AG04449 (cell line): ENCODE data around the gene SLC6A4.

ENCODE experiments used
- CTCF ChIA-PET: fragments of 350-600 bp; formaldehyde crosslinking; extraction: SDS; loops from one replicate; lab custom pipeline; 2021; ENCODE audit warnings: antibody characterized with exemption; lab: Yijun Ruan, JAX
- POLR2A ChIA-PET: fragments of 400-600, 350-600 bp; formaldehyde crosslinking; extraction: SDS; loops from one replicate; lab custom pipeline; 2020; ENCODE audit warnings: antibody characterized with exemption, inconsistent platforms; lab: Yijun Ruan, JAX
- DNase-seq: peaks from one replicate; pipeline ENCODE4 v3.0.0-alpha.2; 2010; ENCODE audit warnings: low read depth, low spot score
- H3K4me3 ChIP-seq: 2 replicates; pipeline ENCODE4 v1.5.1; 2011; ENCODE audit warnings: low read depth, mild to moderate bottlenecking, control low read depth, low read length
- TF ChIP-seq, protein P1 (sequence below): IDR thresholded peaks from one replicate; pipeline ENCODE4 v1.5.1; 2011; ENCODE audit warnings: mild to moderate bottlenecking, moderate library complexity, low read length, control low read depth, inconsistent platforms; ENCODE audit not compliant: insufficient read depth; ENCODE audit errors: missing control alignments

The SLC6A4 gene

DNA sequence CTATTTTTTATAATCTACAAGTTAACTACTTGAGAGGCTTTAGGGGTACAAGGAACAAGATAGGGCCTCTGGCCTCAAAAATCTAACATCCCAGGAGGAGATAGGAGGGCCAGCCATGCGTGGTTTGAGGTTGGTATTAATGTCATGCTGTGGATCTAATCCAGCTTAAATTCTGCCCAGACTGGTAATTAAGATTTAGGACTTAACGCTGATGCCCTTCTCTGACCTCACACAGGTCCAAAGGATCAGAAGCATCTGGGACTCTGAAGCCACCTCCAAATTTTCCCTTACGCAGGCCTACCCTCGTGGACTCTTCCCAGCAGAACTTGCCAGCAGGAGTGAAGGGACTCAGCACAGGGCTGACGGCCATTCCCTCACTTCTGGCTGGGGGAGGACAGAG is 15.1 kb downstream of the SLC6A4 start:
- H3K4me3 ChIP-seq: no peak overlapping the region
- ChIA-PET POLR2A (no interaction called here), CTCF (no interaction called here)
- TF ChIP-seq, protein P1, sequence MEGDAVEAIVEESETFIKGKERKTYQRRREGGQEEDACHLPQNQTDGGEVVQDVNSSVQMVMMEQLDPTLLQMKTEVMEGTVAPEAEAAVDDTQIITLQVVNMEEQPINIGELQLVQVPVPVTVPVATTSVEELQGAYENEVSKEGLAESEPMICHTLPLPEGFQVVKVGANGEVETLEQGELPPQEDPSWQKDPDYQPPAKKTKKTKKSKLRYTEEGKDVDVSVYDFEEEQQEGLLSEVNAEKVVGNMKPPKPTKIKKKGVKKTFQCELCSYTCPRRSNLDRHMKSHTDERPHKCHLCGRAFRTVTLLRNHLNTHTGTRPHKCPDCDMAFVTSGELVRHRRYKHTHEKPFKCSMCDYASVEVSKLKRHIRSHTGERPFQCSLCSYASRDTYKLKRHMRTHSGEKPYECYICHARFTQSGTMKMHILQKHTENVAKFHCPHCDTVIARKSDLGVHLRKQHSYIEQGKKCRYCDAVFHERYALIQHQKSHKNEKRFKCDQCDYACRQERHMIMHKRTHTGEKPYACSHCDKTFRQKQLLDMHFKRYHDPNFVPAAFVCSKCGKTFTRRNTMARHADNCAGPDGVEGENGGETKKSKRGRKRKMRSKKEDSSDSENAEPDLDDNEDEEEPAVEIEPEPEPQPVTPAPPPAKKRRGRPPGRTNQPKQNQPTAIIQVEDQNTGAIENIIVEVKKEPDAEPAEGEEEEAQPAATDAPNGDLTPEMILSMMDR: no peak
- DNase-seq: no peak

DNA sequence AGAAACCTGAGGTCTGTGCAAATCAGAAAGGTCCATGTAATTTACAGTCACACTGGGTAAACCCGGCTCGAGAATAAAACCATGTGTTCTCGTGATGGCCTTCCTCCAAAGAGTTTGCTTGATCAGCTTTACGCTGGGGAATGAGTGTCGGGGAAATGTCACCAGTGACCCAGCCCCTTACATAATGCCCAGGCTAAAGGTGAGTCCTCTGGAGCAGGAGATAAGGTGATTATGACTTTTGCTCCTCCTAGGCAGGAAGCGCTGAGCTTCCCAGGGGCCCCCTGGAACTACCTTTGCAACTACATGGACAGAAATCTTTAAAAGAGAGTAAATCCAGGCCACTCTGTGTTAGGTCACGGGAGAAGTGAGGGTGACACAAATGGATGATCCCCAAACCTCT is 15.7 kb downstream of the SLC6A4 start:
- ChIA-PET POLR2A (no interaction called here), CTCF (no interaction called here)
- no peak overlapping the region for H3K4me3 ChIP-seq
- TF ChIP-seq, protein P1: no peak
- DNase-seq: no peak

DNA sequence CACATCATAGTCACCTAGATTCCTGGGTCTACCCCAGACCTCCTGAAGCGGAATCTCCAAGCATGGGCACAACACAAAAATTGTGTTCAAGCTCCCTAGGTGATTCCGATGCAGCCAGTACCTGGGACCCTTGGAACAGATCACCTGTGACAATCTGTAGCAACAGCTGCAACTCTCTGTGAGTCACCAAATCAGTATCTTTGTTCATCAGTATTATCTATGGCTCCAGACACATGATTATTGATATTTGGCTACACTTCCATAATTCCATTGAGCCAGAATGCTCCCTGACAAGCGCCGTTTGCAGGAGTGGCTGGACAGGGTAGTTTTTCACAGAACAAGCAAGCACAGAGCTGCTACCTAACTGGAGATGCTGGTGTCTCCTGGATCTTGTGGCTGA is 16.2 kb downstream of the SLC6A4 start:
- TF ChIP-seq, protein P1: no peak
- ChIA-PET POLR2A (no interaction called here), CTCF (no interaction called here)
- no peak for DNase-seq
- H3K4me3 ChIP-seq: no peak overlapping the region

DNA sequence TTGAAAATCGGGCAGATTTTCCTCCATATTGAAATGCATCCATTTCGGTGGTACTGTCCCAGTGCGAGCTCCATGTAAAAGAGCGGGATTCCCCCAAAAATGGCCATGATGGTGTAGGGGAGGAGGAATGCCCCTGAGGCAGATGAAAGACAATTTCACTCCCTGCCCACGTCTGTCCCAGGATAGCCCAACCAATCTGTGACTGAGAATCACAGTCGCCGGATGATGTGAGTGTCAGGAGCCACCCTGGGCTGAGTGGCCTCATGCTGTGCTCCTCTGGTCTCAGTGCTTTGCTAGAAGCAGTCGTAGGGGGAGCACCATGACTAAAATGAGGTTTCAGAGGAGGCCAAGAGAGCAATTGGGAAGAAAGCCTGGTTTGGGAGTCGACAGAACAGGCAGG is 16.7 kb downstream of the SLC6A4 start:
- H3K4me3 ChIP-seq: no peak overlapping the region
- DNase-seq: no peak
- TF ChIP-seq, protein P1: no peak
- CTCF ChIA-PET: no interaction called here
- POLR2A ChIA-PET: no interaction called here

DNA sequence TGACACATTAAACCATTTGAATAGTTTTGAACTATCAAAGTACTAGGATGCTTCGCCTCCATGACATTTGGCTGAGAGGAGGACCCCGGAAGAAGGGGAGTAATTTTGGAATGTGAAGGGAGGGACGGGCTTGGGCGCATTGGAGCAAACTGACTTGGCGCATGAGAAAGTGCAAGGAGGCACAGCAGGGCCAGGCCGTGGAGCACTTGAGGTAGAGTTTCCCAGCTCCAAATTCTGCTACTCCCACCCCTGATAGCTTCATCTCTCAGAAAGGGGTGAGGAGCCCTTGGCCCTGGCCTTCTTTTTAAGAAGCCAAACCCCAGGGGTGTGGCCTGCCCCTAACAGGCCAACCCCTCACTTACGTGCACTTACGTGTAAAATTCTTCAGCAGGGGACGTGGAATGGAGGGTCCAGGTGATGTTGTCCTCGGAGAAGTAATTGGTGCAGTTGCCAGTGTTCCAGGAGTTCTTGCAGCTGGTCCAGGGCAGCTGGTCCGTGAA is 17.7 kb downstream of the SLC6A4 start:
- CTCF ChIA-PET: no interaction called here
- POLR2A ChIA-PET: no interaction called here
- TF ChIP-seq, protein P1: no peak
- H3K4me3 ChIP-seq: no peak overlapping the region
- DNase-seq: no peak

DNA sequence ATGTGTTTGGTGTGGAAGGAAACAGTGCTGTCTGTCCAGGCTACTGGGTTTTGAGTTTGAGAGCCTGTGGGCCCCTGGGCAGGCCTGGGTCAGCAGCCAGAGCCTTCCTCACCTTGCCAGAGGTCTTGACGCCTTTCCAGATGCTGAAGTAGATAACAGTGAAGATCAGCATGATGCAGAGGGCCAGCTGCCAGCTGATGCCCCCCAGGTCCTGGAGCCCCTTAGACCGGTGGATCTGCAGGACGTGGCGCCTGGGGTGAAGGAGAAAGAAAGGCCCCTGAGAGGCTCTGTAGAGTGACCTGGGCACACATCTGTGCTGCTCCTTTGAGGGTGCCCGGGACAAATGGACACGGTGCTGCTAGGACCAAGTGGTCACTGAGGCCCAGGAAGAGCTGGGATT is 18.4 kb downstream of the SLC6A4 start:
- CTCF ChIA-PET: no interaction called here
- POLR2A ChIA-PET: no interaction called here
- DNase-seq: no peak
- TF ChIP-seq, protein P1: no peak
- no peak overlapping the region for H3K4me3 ChIP-seq

DNA sequence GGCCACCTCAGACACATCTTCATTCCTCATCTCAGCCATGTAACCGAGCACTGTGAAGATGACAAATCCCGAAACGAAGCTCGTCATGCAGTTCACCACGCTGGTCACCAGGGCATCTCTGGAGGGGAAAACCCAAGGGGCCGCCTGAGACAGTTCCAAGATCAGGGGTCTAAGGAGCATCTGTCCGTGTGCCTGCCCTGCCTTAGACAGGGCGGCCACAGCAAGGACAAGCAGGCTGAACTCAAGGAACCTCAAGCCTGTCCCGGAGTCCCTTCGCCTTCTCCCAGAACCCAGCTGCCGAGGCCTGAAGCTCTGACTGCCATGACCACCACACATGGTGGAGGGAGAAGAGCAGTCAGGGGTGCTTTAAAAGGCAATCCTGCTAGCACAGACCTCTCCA is 22.7 kb downstream of the SLC6A4 start:
- no peak for DNase-seq
- no peak overlapping the region for H3K4me3 ChIP-seq
- CTCF ChIA-PET: no interaction called here
- TF ChIP-seq, protein P1: no peak
- POLR2A ChIA-PET: no interaction called here
